ENCODE data around the gene PKDREJ.
"Not testable (repeated sequence)": the region's sequence is repeated elsewhere in the genome, so short reads cannot be mapped to it uniquely, and the experiment has no call there.

The PKDREJ gene

DNA sequence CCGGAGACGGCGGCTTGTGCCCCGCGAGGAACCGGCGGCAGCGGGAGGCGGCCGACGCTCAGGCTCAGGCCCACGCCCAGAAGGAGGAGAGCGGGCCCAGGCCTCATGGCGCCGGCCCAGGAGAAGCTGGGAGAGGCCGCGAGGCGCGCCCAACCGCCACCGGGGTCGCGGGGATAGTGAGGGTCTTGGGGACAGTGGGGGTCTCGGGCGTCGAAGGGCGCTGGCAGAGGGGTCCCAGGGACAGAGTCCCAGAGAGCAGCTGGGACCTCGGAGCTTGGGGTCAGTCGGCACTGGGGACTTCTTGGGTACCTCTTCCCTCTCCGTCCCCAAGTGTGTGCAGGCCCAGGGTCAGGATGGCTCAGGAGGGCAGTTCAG, at the start of gene PKDREJ:
Gene PKDREJ, minus strand, starts transcription at position 128 of the 375 bp plus-strand sequence. Its CDS starts 21 bp downstream, at position 107.
- DNase-seq (ENCODE audit: low read depth) = no peak

DNA sequence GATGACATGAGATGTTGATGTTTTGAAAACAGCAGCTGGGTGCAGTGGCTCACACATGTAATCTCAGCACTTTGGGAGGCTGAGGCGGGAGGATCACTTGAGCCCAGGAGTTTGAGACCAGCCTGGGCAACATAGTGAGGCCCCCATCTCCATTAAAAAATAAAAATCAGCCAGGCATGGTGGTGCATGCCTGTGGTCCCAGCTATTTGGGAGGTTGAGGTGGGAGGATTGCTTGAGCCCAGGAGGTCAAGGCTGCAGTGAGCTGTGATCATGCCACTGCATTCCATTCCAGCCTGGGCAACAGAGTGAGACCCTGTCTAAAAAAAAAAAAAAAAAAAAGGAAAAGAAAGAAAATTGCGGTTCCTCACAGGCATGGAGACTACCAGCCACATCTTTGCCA, 49.7 kb upstream of the PKDREJ start:
- not testable (repeated sequence) for DNase-seq (ENCODE audit: low read depth)

DNA sequence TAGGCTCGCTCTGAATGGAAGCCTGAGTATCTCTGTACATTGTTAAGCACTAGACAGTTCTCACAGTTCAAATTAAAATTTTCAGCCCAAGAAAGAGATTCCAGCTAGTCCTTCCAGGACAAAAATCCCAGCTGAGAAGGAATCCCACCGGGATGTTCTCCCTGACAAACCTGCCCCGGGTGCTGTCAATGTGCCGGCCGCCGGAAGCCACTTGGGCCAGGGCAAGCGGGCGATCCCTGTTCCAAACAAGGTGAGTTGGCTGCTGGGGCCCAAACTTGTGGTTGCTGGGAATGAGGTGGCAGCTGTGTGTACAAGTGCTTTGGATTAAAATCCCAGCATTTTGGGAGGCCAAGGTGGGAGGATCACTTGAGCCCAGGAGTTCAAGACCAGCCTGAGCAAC, 48.9 kb upstream of the PKDREJ start:
- no peak for DNase-seq (ENCODE audit: low read depth)

GRCh38 chr22:46309526-46310085, 46.5 kb upstream of the PKDREJ start:
- DNase-seq (ENCODE audit: low read depth) = no peak

- DNase-seq (ENCODE audit: low read depth) = no peak
These were observed 45.3 kb upstream of the PKDREJ start for GRCh38 chr22:46308283-46308988.

GRCh38 chr22:46303347-46303965, 40.3 kb upstream of the PKDREJ start:
- no peak for DNase-seq (ENCODE audit: low read depth)

- DNase-seq (ENCODE audit: low read depth) = no peak
These were observed 37.3 kb upstream of the PKDREJ start for GRCh38 chr22:46300491-46300890.

DNA sequence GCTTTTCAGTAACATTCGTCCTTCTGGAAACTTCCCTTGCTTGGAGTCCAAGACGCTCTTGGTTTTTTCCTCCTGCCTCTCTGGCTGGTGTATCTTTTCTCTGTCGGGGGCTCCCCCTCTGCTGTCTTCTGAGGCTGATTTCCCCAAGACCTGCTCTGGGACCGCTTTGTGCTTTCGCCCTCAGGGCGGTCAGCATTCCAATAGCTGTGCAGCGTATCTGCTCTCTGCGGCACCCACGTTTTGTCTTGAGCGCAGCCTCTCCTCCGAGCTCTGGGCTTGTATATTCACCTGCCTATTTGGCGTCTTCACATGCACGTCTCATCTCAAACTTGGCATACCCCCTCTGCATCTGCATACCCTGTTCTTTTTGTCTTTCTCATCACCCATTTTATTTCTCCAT, 36.0 kb upstream of the PKDREJ start:
- no peak for DNase-seq (ENCODE audit: low read depth)

DNA sequence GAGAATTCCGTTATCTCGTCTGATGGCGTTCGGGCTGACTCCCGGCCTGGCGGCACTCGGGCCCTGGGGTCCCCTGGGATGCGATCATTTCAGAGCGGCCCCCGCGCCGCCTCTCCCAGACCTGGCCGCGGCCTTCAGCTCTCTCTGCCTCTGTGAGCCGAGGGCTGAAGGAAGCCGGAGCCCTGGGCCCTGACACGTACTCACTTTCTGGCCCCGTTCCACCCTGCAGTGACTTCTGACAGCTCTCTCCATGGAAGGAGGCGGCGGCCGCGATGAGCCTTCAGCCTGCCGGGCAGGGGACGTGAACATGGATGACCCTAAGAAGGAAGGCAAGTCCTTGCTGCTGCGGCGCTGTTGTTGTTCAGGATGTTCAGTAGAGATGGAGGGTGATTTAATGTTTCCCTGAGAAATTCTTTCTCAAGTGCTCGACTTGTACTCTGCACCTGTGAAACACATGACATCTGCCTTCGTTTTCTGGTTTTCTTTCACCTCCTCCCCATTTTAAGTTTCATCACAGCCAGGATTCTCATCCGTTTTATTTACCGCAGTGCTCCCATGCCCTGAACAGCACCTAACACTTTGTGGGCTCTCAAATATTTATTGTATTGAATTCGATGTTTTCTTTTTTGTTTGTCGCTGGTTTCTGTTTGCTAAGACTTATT, 34.1 kb upstream of the PKDREJ start:
- no peak for DNase-seq (ENCODE audit: low read depth)

DNA sequence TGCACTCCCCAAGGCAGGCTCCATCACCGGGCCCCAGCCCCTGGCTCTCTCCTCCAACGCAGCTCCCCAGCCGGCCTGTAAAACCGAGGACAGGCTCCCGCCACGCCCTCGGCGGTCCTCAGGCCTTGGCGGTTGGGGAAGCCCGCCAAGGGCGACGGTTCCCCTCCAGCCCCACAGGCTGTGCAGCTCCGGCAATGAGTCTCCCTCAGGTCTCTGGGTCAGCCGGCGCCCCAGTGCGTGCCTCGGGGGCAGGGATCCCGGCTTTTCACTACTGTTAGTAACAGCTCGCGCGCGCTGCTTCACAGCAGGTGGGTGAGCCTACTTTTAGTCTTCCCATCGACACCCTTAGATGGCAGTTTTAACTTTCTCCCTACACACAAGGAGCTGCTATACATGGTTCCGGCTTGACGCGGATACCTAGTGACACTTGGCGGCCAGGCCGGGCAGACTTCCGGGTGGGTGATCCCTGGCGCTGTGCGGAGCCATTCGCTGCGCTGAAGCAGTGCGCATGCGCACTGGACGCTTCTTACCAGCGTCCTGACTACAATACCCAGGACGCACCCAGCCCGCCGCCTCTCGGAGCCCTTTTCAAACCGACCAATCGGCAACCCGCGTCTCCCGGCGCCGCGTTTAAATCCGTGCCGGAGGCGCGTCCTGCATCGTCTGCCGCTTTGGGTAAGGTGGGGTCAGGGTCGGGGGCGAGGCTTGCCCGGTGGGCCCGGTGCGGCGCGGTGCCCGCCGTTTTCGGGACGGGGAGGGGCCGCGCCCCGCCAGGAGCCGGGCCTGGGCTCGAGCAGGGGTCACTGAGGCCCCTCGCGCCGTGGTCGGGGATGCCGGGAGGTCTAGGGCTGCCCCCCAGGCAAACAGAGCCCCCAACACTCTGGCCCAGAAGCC, 33.4 kb upstream of the PKDREJ start, which contains the start of gene GTSE1:
Gene GTSE1, plus strand, starts transcription at position 614 of the 894 bp plus-strand sequence. CDS start 531 bp downstream, outside the sequence.
- DNase-seq (ENCODE audit: low read depth) = peak; percentile 95

GRCh38 chr22:46295277-46295971, 32.3 kb upstream of the PKDREJ start:
- no peak for DNase-seq (ENCODE audit: low read depth)

GRCh38 chr22:46294784-46295183, 31.6 kb upstream of the PKDREJ start:
- DNase-seq (ENCODE audit: low read depth) = no peak

GRCh38 chr22:46293577-46294260, 30.6 kb upstream of the PKDREJ start:
- DNase-seq (ENCODE audit: low read depth) = no peak

DNA sequence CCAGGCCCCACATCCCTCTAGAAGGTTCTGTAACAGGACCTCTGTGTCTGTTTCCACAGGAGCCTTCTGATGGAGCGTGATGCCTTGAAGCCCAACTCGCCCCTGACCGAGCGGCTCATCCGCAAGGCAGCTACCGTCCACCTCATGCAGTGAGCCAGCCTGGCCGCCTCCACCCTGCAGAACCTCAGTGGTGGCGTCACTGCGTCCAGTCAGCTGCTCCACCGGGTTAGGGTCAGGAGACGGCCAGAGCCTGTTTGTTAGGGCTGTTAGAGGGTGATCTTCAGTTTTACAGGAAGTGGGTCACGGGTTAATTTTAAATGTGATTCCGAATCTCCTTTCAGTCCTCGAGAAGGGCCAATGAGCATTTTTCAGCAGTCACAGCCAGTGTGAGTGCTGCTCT, 29.6 kb upstream of the PKDREJ start:
- no peak for DNase-seq (ENCODE audit: low read depth)

- no peak for DNase-seq (ENCODE audit: low read depth)
These were observed 29.0 kb upstream of the PKDREJ start for GRCh38 chr22:46292173-46292572.

- DNase-seq (ENCODE audit: low read depth) = no peak
These were observed 28.0 kb upstream of the PKDREJ start for GRCh38 chr22:46290843-46291785.

DNA sequence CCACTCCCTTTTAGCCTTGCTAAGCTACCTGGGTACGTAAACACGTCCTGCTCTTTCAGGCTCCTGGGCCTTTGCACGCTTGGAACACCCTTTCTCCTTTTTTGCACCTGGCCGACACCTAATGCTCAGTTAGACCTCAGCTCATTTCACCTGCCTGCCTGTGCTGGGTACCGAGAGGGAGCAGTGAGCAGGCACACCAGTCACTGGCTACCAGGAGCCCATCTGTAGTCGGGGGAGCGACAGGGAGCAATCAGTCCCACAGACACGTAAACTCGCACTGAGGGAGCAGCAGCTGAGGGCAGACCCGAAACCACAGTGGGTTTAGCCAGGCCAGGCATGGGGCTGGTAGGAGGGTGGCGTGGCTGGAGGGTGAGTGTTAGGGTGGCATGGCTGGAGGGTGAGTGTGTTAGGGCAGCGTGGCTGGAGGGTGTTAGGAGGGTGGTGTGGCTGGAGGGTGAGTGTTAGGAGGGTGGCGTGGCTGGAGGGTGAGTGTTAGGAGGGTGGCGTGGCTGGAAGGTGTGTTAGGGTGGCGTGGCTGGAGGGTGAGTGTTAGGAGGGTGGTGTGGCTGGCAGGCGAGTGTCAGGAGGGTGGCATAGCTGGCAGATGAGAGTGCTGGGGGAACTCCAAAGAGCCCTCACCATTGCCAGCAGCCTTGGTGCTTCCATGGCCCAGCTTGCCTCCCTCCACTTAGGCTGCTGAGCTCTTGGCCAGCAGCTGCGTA, 27.1 kb upstream of the PKDREJ start:
- no peak for DNase-seq (ENCODE audit: low read depth)

GRCh38 chr22:46289244-46289891, 26.2 kb upstream of the PKDREJ start:
- DNase-seq (ENCODE audit: low read depth) = no peak

Measured in activated T-cell treated with anti-CD3 and anti-CD28 coated beads for 1 hour (primary cell).